Activated CD8-positive, alpha-beta memory T cell treated with anti-CD3 and anti-CD28 coated beads, Interleukin-2, amount 50 U/mL, for 4 hours (primary cell): ENCODE results near the gene OR1B1.
"Not testable (repeated sequence)": the region's sequence is repeated elsewhere in the genome, so short reads cannot be mapped to it uniquely, and the experiment has no call there.

Experiments
- DNase-seq: peaks from one replicate; pipeline ENCODE4 v3.0.0-alpha.2; 2020

The OR1B1 gene

DNA sequence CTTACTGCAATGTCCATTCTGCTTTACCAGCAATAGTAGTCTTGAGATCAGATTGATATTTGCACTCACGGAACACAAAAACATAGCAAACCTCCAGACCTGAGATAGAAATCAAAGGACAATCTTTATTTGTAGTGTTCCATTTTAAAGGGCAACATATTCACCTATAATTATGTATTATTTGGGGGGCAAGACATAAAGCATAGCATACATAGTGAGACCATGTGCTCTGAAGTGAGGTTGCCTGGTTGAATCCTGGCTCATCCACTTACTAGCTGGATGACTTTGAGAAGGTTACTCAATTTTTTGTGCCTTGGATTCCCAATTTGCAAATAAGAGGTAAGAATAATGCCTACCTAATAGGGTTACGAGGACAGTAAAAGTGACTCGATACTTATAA is at the start of gene OR1B1:
TSS of gene OR1B1 (minus strand) at position 101 of the 400 bp plus-strand sequence.
- DNase-seq: no peak

- no peak for DNase-seq
These were observed 38.3 kb upstream of the OR1B1 start for GRCh38 chr9:122695696-122696095.

DNA sequence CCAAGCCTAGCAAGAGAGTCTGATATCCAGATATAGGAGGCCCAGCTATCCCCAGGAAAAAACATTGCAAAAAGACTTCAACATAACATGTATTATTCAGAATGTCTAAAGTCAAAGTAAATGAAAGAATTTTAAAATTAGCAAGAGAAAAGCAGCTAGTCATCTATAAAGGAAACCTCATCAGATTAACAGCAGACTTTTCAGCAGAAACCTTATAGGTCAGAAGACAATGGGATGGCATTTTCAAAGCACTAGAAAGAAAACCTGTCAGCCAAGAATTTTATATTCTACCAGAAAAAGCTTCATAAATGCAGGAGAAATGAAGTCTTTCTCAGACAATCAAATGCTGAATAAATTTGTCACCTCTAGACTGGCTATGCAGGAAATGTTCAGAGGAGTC is 27.4 kb upstream of the OR1B1 start:
- no peak for DNase-seq

DNA sequence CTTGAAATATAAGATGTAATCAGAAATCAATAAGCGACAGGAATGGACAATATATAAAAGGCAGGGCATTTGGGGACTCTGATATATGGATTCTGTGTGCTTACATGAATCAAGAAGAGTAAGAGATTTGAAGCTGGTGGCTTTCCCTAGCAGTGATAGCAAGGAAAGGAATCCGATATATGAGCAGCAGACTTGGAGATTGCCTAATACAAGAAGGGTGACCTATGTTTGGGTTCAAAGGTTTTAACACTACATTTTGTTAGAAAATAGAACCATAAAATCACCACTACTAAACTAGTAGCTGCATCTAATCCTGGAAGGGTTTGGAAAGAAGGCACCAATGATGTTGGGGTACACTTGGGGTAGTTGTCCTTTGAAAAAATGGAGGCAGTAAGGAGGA is 15.1 kb upstream of the OR1B1 start:
- DNase-seq: no peak

GRCh38 chr9:122661416-122661815 is 4.0 kb upstream of the OR1B1 start, which contains the start of gene OR1L1:
Gene OR1L1 (plus strand): TSS chr9:122661716. CDS start chr9:122661716, 0 bp downstream.
- DNase-seq: no peak

GRCh38 chr9:122656378-122656777 is 1.0 kb downstream of the OR1B1 start:
- DNase-seq: no peak

- DNase-seq: no peak
These were observed 15.2 kb downstream of the OR1B1 start for GRCh38 chr9:122642226-122642625.

- no peak for DNase-seq
These were observed 37.4 kb downstream of the OR1B1 start for GRCh38 chr9:122619996-122620395.

- no peak for DNase-seq
These were observed 43.1 kb downstream of the OR1B1 start, which contains the start of gene OR1Q1 for GRCh38 chr9:122614362-122614761. Gene OR1Q1 (plus strand): TSS chr9:122614738. CDS start chr9:122614738, 0 bp downstream.

DNA sequence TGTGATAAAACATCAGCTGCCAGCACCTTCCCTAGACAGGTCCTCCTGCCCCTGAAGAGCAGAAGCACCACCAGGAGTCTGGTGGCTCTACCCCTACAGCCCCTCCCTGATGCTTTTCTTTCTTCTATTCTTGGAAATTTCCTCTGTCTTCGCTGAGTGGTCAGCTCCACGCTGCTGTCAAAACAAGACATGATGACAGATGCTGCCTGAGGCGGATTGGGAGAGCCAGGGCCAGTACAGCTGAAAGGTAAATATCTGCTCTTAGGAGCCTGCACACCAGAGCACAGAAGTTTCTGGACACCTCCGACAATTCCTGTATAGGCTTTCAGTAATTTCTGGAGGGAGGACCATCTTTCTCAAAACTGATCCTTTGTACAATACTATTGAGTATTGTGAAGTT is 47.6 kb downstream of the OR1B1 start:
- DNase-seq: no peak

GRCh38 chr9:122606587-122606986 is 50.8 kb downstream of the OR1B1 start:
- no peak for DNase-seq

DNA sequence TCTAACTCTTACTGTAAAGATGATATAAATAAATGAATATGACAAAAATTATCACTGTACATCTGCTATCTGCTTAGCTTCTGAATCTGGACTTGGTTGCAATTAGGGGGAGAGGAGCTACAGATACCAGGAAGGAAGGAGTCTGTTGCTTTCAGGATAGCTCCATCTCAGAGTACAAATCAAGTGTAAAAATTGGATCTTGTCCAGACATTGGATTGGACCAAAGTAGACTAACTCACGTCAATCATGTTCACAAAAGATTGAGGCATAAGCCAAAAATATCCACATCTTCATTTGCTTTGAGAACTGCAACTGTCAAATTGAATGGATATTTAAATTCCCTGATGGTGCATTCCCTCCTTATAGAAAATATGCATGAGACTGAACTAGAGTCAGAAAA is 51.7 kb downstream of the OR1B1 start:
- no peak for DNase-seq

GRCh38 chr9:122583284-122583683 is 74.1 kb downstream of the OR1B1 start, which contains the start of gene OR1L8:
Gene OR1L8 (minus strand): TSS chr9:122583384. CDS start chr9:122568477, 14,907 bp downstream.
- not testable (repeated sequence) for DNase-seq

GRCh38 chr9:122580360-122580759 is 77.1 kb downstream of the OR1B1 start:
- no peak for DNase-seq

- no peak for DNase-seq
These were observed 77.6 kb downstream of the OR1B1 start for GRCh38 chr9:122579874-122580273.
